DMS79 treated with DMSO at 0.1 percent for 48 hours (cell line): ENCODE measurements around the gene PRKCA.
"Not testable (repeated sequence)": the region's sequence is repeated elsewhere in the genome, so short reads cannot be mapped to it uniquely, and the experiment has no call there.

Experiments used
- DNase-seq: peaks from one replicate; lab custom pipeline; 2025; lab: John Stamatoyannopoulos, UW

Gene PRKCA

DNA sequence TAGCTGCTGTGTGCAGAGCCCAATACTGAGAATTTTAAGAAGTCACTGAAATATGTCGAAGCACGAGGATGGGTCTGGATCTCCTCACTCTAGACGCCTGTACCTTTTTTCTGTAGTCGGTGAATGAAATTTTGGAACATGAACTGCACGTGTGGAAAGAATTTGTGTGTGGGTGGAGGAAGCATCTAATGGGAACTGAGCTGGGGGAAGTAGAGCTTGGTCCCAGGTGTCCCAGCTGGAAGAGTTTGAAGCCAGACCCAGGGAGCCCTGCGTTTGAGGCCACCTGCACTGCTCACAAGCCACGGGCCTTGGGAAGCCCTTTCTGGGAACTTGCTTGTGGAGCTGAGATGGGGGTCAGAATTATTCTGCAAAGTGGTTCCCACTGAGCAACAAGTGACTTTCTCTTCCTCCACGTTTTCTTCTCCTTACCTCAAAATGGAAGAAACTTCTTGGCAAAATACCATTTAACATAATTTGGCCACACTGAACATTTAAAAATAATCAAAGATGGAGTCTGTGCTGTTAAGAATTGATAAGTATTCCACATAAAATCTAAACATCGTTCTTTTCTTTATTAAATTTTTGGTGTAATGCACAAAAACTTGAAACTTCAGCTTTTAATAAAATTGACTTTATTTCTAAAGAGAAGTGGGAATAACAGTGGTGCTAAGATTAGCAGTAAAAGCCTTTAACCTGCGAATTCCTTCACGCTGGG is 163.8 kb downstream of the PRKCA start:
- DNase-seq: no peak

DNA sequence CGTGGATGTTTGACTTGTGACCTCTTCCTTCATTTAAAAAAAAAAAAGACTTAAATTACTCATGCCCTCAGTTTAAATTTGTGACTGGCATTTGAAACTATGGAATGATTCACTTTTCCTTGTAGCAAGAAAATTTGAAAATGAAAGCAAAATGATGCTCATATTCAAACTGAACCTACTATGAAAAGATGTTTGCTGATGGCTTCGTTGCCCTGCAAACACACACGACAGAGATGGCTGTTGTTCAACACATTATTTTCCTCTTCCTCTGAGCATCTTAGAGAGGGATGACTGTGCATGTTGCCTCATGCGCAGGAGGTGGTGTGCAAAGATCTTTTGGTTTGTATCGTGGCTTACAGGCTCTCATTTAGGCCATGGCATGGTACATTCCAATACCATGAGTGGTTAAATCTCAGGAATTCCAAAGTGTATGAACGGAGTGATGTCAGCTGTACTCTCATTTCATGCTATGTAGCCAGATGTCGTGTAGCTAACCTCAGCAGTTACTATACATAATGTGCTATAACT is 164.5 kb downstream of the PRKCA start:
- no peak for DNase-seq

DNA sequence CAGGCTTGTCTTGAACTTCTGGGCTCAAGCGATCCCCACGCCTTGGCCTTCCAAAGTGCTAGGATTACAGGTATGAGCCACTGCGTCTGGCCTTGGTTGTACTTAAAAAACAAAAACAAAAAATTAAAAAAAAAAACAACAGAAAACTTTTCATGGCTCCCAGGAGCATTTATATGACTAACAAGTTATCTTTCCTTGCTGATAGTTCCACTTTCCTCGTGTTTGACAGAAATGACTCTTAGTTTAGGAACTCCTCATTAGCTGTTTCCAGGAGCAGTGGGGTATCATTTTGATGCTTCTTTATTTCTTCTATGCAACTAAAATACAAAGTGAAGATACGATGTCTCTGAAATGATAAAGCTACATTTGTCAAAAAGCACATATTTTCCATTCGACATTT is 165.4 kb downstream of the PRKCA start:
- no peak for DNase-seq

DNA sequence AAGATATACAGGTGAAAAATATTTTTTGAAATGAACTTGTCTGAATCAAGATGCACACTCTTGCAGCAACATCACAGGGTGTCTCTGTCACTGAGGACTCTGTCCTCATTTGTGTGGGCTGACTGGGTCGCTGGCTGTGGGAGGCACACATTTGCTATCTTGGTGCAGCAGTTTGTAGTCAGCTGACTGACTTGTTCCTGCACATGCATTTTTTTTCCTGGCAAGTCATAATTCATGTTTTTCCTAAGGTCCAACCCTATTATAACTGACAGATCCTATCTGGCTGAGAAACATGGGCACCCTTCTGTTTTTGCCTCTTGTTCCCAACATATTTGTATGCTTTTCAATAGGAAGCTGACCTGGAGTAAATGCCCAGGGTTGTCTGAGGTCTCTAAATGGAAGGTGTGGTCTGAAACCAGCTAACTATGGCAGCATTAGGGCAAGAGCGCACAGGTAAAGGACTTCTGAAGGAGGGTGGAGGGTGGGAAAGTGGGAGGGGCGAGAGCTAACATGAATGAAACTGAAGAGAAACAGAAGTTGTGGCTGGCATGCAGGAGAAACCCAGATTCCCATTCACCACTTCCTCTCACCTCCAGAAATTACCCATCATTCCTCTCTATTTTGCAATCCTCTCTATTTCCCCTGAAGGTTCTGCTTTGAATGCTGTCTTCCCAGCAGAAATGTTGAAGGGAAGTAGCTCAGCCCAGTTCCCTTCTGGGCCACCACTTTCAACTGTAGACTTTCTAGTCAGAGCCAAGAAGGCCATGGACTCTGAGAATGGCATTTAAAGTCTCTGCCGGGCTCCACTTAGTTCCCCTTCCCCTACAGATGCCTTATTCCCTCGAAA is 166.1 kb downstream of the PRKCA start:
- no peak for DNase-seq

DNA sequence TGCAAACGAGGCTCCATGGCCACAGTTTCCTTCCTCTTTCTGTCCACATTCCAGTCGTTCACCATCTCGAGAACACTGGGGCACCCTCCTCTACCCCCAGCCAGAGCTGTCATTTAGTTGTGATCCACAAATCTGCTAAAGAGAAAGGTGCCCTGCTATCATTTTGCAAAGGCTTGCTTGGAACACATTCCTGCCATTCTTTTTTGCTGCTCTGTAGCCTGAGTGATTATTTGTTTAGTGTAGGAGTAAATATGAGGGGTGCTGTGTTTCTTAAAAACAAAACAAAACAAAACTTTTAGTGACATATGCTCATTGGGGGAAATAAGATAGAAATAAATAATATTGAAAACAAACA is 166.7 kb downstream of the PRKCA start:
- no peak for DNase-seq

DNA sequence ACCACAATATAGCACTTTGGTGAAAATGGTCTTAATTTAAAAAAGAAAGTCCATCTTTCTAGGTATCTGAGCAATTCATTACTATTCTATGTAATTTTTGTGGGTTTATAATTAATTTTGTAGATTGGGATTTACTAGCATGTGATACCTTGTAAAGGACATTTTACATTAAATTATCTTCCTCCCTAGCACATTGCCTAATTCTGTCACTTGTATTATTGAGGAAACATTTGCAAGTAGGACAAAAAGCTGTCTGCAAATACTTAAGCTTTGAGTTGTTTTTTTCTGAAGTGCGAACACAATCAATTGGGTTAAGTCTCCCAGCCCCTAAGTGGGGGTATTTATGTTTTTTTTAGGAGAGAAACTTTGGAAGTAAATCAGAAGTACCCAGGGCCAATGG is 167.0 kb downstream of the PRKCA start:
- no peak for DNase-seq

DNA sequence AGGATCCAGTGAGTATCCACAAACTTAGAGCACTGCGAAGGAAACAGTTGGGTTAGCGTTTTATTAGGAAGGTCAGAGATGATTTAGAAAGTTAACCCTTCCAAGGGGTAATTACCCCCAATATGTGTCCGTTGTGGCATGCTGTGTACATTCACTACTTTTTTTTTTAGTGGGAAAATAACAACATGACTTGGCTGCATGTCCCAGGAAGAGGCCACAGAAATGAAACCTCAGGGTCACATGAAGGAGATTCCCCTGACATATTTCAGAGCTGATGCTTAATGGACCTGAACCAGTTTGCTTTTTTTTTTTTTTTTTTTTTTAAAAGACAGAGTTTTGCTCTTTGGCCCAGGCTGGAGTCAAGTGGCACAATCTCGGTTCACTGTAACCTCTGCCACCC is 167.5 kb downstream of the PRKCA start:
- no peak for DNase-seq

DNA sequence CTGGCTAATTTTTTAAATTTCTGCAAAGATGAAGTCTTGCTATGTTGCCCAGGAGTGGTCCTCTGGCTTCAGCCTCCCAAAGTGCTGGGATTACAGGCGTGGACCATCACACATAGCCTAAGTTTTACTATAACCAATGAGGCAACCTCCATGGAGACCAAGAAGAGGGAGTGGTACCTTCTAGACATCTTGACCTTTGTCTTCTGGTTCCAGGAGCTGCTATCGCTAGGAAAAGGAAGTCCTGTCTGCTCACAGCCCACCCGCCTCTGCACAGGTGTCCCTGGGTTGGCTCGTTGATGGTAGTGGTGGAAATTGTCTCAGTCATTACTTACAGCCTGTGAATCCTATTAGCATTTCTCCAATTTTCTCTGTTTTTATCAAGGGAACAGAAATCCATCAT is 169.7 kb downstream of the PRKCA start:
- DNase-seq: no peak

DNA sequence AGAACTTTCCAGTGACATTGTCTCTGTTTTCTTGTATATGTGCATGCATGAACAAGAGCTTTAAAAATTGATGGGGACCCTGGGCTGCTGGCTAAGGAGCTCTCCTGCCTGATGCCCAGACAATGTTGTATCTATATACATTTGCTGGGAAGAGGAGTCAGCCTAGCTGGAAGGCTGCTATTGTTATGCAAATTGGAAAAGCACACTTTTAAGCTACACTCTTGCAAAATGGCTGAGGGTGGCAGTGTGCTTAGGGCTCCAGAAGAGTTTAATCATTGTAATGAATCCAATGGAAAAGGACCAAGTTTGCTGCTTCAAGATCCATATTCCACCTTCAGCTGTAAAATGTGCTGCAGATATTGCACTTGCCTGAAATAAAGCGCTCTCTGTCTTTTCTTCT is 171.8 kb downstream of the PRKCA start:
- no peak for DNase-seq

DNA sequence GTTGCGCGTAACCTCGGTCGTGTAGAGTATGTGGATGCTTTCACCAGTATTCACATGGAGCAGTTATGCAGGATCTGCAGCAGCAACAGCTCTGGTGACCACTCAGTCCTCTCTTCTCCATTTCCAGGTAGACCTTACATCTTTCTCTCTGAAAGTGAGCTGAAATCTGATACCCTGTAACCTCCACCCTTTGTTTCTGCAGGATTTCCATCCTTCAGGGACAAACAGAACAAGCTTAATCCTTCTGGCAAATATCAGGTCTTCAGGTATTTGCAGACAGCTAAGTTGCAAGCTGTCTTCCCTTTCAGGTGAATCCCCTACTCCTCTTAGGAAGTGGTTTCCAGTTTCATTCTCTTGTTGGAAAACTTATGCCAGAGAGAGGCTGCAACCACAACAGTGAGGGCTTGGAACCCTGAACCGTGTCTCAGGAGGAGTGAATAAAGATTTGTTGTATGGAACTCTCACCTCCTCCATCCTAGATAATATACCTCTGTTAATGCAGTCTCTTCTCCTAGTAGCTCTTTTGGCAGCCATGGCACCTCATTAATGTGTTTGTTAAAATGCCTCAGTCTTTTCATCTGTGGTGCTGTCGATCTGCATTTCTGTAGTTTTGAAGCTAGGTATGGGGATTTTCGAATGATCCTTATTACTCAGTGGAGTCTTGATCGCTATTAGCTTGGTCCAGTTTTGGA is 172.5 kb downstream of the PRKCA start:
- DNase-seq: no peak

DNA sequence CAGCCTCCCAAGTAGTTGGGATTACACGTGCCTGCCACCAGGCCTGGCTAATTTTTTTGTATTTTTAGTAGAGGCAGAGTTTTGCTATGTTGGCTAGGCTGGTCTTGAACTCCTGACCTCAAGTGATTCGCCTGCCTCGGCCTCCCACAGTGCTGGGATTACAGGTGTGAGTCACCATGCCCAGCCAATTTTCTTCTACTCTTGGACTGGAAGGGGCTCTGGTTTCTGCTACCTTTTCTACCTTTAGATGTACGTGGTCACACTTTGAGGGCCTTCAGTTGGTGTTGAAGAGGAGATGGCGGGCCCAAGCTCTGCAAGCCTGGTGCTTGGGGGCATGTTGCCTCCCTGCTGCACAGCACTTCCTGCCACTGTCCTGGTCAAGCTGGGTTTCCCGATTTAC is 173.6 kb downstream of the PRKCA start:
- no peak for DNase-seq

DNA sequence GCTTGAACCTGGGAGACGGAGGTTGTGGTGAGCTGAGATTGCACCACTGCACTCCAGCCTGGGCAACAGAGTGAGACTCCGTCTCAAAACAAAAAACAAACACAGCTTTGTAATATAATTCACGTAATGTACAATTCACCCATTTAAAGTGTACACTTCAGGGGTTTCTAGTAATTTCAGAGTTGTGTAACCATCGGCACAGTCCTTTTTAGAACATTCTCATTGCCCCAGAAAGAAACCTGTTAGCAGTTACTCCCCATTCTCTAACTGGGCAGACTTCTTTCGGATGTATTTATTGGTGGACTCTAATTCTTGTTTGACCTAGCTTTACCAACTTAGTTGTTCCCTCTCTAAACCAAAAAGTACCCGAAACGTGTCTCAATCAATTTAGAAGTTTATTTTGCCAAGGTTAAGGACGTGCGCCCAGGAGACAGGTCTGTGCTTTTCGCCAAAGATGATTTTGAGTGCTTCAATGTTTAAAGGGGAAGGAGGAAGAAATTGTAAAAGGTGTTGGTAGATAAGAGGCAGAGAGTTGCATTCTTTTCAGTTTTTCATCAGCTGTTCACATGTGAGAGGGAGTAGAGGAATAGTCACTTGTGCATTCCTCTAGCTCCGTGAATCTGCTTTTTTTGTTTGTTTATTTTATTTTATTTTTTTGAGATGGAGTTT is 175.3 kb downstream of the PRKCA start:
- DNase-seq: no peak

DNA sequence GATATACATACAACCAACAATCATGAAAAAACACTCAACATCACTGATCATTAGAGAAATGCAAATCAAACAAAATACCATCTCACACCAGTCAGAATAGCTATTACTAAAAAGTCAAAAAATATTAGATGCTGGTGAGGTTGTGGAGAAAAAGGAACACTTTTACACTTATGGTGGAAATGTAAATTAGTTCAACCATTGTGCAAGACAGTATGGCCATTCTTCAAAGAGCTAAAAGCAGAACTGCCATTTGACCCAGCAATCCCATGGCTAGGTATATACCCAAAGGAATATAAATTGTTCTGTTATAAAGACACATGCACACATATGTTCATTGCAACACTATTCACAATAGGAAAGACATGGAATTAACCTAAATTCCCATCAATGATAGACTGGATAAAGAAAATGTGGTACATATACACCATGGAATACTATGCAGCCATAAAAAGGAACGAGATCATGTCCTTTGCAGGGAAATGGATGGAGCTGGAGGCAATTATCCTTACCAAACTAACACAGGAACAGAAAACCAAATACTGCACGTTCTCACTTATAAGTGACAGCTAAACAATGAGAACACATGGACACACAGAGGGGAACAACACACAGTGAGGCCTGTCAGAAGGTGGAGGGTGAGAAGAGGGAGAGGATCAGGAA is 176.9 kb downstream of the PRKCA start:
- not testable (repeated sequence) for DNase-seq

DNA sequence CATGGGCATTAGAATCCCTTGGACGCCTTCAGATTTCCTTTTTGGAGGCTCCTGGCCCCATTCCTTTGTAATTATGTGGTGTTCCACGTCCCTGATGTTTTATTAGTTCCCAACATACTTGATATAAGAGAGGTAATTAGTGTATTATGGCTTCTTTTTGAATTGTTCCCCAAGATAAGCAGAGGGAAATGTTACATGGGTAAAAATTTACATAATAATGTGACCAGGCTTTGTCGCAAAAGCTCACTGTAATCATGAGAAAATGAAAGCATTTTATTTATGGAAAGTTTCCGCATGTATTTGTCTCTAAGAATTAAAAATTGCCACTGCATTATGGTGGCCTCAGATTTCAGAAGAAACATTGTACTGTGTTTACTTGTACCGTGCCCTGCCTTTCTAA is 177.8 kb downstream of the PRKCA start:
- DNase-seq: no peak

DNA sequence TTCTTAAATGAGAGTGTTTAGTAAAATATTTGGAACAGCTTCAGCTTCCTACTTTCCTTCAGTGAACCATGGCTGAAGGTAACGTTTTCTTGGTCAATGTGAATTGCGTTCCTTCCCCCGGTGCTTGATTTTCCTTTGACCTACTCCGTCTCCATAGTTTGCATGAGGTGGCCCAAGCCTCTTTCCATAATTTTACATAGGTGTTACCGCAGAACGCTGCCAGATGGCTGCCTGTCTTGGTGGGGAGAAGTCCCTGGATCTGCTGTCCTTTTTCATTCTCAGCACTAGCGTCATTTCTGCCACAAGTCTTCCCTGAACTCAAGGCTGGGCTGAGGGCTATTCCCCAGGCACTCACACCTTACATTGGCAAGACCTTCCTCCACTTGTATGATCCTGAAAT is 178.4 kb downstream of the PRKCA start:
- no peak for DNase-seq

DNA sequence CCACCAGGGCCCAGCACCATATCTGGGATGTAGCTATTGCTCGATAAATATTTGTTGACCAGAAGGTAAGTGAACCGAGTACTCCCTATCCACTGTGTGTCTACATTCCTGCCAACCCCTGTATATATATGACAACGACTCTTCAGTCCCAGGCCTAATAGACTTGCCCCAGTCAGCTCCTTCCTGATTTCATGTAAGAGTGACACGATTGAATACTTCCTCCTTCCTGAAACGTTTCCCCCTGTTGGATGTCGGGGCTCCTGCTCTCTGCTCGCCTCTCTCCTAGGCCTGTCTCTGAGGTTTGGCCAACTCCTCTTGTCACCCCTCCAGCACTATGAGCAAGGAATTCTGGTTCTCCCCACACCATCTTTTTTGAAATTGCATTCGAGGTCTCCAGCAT is 178.9 kb downstream of the PRKCA start:
- no peak for DNase-seq

DNA sequence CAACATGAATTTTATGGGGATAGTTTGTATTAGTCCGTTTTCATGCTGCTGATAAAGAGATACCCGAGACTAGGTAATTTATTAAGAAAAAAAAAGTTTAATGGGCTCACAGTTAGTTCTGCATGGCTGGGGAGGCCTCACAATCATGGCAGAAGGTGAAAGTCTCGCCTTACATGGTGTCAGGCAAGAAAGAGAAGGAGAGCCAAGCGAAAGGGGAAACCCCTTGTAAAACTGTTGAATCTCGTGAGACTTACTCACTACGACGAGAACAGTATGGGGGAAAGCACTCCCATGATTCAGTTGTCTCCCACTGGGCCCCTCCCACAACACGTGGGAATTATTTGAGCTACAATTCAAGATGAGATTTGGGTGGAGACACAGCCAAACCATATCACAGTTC is 181.5 kb downstream of the PRKCA start:
- no peak for DNase-seq

DNA sequence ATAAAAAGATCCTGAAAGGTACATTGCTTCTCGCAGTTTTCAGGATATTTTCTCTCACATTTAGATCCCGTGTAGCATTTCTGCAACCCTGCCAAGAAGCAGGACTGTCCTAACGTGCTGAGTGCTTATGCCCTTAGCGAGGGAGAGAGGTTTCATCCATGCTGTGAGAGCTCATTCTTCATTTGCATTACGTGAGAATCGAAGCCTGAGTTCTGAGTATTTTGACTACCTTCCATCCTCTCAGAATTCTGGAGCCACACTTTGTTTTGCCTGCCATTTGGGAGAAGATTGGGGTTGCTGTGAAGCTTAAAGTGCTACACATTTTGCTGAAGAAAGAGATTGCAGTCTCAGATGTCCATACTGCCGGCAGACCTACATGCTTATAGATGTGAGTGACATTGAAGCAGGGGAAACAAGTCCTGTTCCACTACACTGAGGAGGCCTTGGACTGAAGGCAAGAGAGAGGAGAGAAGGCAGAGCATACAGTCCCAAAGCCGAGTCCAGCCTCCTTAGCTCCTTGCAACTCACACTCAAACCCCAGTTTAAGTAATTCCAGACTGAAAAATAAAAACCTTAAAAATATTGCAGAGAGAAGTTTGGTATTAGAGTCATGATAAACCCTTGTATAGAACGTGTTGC is 183.0 kb downstream of the PRKCA start:
- no peak for DNase-seq

DNA sequence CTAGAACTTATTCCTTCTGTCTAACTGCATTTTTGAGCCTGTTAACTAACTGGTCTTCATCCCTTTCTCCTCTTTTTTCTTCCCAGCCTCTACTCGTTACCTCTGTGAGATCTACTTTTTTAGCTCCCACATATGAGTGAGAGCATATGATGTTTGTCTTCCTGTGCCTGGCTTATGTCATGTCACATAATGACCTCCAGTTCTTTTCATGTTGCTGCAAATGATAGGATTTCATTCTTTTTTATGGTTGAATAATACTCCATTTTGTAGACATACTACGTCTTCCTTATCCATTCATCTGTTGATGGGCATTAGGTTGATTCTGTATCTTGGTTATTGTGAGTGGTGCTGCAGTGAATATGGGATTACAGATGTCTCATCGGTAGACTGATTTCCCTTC is 184.7 kb downstream of the PRKCA start:
- DNase-seq: no peak

DNA sequence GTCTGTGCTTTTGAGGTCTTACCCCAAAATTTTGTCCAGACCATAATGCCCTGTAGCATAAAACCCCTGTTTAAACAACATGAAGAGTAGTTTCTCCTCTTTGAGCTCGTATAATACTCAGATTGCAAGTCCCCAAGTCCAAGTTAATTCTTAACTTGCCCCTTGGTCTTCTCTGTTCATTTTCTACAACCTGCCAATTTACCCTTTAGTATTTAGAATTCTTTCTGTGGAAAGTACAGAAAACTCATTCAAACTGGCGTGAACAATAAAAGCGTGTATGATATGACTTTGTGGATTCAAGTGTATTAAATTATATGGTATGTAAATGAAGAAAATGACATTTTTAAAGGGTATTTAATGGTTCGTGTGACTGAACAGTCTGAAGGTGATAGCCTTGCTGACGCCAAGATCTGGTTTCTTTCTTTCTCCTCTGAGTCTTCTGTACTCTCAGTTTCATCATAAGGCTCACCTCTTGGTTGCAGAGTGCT is 185.6 kb downstream of the PRKCA start:
- no peak for DNase-seq

DNA sequence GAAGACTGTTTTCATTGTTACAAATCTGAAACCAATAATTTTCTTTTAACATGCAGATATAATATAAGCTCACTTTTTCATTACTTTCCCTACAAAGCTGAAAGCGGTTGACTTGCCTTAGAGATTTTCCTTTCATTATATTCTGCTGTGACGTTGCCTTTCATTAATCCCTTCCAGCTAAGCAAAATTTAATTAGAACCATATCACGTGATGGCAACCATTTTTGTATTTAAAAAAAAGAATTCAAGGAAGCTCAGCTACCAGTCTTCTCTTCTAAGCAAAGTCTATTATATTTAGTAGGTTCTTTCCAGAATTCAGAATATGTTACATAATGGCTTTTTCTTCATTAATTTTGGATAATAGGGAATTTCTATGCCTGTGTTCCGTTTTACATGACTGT is 186.5 kb downstream of the PRKCA start:
- DNase-seq: no peak
